GM23338 (cell line): ENCODE results near the gene ACSM2A. TPM values are rescaled to one million over a fixed set of nuclear protein-coding genes. Genes with fewer than 3 reads are reported as not detected.
"Not testable (repeated sequence)": the region's sequence is repeated elsewhere in the genome, so short reads cannot be mapped to it uniquely, and the experiment has no call there.

Source experiments
- ATAC-seq: fragments of 200-7000 bp; cut with Tn5 transposase; 3 replicates; pipeline ENCODE4 v1.9.1; 2020
- DNase-seq: peaks from one replicate; pipeline ENCODE4 v3.0.0-alpha.2; 2015; ENCODE audit warnings: low spot score
- H2AFZ ChIP-seq: fragments of 200-600 bp; sonication (generic); 2 replicates; pipeline ENCODE4 v1.8.0; 2016; ENCODE audit warnings: antibody characterized with exemption, mild to moderate bottlenecking, moderate library complexity
- H3F3A ChIP-seq: fragments of 200-600 bp; sonication (generic); replicated peaks from 2 replicates; pipeline ENCODE4 v1.8.0; 2017; ENCODE audit warnings: antibody characterized with exemption, mixed run types, low read depth
- H3K27ac ChIP-seq: fragments of 200-600 bp; sonication (generic); 2 replicates; pipeline ENCODE4 v1.6.1; 2016; ENCODE audit warnings: low read depth
- H3K27me3 ChIP-seq: fragments of 200-600 bp; sonication (generic); 2 replicates; pipeline ENCODE4 v1.8.0; 2016; ENCODE audit warnings: mild to moderate bottlenecking, mixed run types, moderate library complexity; ENCODE audit not compliant: insufficient read depth
- H3K36me3 ChIP-seq: fragments of 200-600 bp; sonication (generic); 2 replicates; pipeline ENCODE4 v1.8.0; 2016; ENCODE audit warnings: mild to moderate bottlenecking; ENCODE audit not compliant: insufficient read depth
- H3K4me1 ChIP-seq: fragments of 200-600 bp; sonication (generic); 2 replicates; pipeline ENCODE4 v1.8.0; 2016; ENCODE audit warnings: mild to moderate bottlenecking, moderate library complexity; ENCODE audit not compliant: insufficient read depth
- H3K4me2 ChIP-seq: fragments of 200-600 bp; sonication (generic); 2 replicates; pipeline ENCODE4 v1.7.1; 2017; ENCODE audit warnings: mixed run types
- H3K4me3 ChIP-seq: fragments of 200-600 bp; sonication (generic); 2 replicates; pipeline ENCODE4 v1.6.1; 2016; ENCODE audit warnings: mixed run types
- H3K79me2 ChIP-seq: fragments of 200-600 bp; sonication (generic); replicated peaks from 2 replicates; pipeline ENCODE4 v1.8.0; 2017; ENCODE audit warnings: mild to moderate bottlenecking; ENCODE audit not compliant: insufficient read depth
- H3K9me2 ChIP-seq: fragments of 200-600 bp; sonication (generic); 2 replicates; pipeline ENCODE4 v1.8.0; 2017; ENCODE audit not compliant: insufficient read depth
- H4K20me1 ChIP-seq: fragments of 200-600 bp; sonication (generic); replicated peaks from 2 replicates; pipeline ENCODE4 v1.8.0; 2017; ENCODE audit warnings: mild to moderate bottlenecking; ENCODE audit not compliant: insufficient read depth
- H3K27ac Mint-ChIP-seq: 2 replicates; pipeline ENCODE4 v1.8.0; 2020; ENCODE audit warnings: inconsistent platforms, mild to moderate bottlenecking, moderate library complexity, mixed read lengths
- H3K27me3 Mint-ChIP-seq: 3 replicates; pipeline ENCODE4 v1.8.0; 2022; ENCODE audit warnings: low read depth, mild to moderate bottlenecking, moderate library complexity, mixed read lengths, inconsistent platforms; ENCODE audit not compliant: insufficient read depth, poor library complexity
- H3K36me3 Mint-ChIP-seq: 3 replicates; pipeline ENCODE4 v1.8.0; 2021; ENCODE audit warnings: low read depth, mild to moderate bottlenecking, inconsistent platforms, moderate library complexity, mixed read lengths
- H3K4me1 Mint-ChIP-seq: 3 replicates; pipeline ENCODE4 v1.8.0; 2020; ENCODE audit warnings: mild to moderate bottlenecking, inconsistent platforms, mixed read lengths
- H3K4me3 Mint-ChIP-seq: 3 replicates; pipeline ENCODE4 v1.8.0; 2021; ENCODE audit warnings: moderate library complexity, mild to moderate bottlenecking, inconsistent platforms, mixed read lengths
- H3K9me3 Mint-ChIP-seq: 3 replicates; pipeline ENCODE4 v1.8.0; 2020; ENCODE audit warnings: moderate library complexity, mild to moderate bottlenecking, inconsistent platforms, mixed read lengths
- ETS1 ChIP-seq: IDR thresholded peaks from 2 replicates; pipeline ENCODE4 v1.6.1; 2016; ENCODE audit warnings: antibody characterized with exemption
- REST ChIP-seq: IDR thresholded peaks from one replicate; pipeline ENCODE4 v1.6.1; 2018; ENCODE audit warnings: antibody characterized with exemption; ENCODE audit not compliant: unreplicated experiment
- polyA plus RNA-seq: library from polyadenylated mRNA; unstranded; fragments of >200 nt; fragmentation: Nextera tagmentation; extraction: Ambion mirVana; gene quantifications from 2 replicates; pipeline ENCODE4 v1.2.1, GENCODE V29; 2016
- total RNA-seq: library from RNA; depleted of rRNA; stranded (reverse); fragments of >200 nt; shearing (Covaris generic); gene quantifications from 2 replicates; pipeline ENCODE4 v1.2.3, GENCODE V29; 2014

ACSM2A gene
- total and polyA plus RNA-seq, 2 experiments from 2014 or later = not detected

GRCh38 chr16:20419093-20419492, 32.2 kb upstream of the ACSM2A start:
- DNase-seq, H3F3A ChIP-seq, H3K27me3 Mint-ChIP-seq, H3K27ac Mint-ChIP-seq, H4K20me1 ChIP-seq, H3K4me1 ChIP-seq, H3K4me2 ChIP-seq, H3K36me3 Mint-ChIP-seq, H3K4me1 Mint-ChIP-seq, H3K79me2 ChIP-seq, H3K9me3 Mint-ChIP-seq, H3K36me3 ChIP-seq, H2AFZ ChIP-seq, H3K4me3 ChIP-seq, H3K4me3 Mint-ChIP-seq, H3K9me2 ChIP-seq, ATAC-seq, H3K27ac ChIP-seq, H3K27me3 ChIP-seq: not testable (repeated sequence)

GRCh38 chr16:20421748-20422147, 29.6 kb upstream of the ACSM2A start:
- H3K4me3 Mint-ChIP-seq, H3K27me3 Mint-ChIP-seq, H4K20me1 ChIP-seq, H3K27ac Mint-ChIP-seq, H3K27ac ChIP-seq, ATAC-seq, H3K4me1 Mint-ChIP-seq, H3F3A ChIP-seq, H3K27me3 ChIP-seq, H3K4me2 ChIP-seq, H3K9me2 ChIP-seq, H3K36me3 ChIP-seq, H3K4me3 ChIP-seq, H3K9me3 Mint-ChIP-seq, H3K36me3 Mint-ChIP-seq, H3K4me1 ChIP-seq, H3K79me2 ChIP-seq, H2AFZ ChIP-seq, DNase-seq: not testable (repeated sequence)

GRCh38 chr16:20423772-20424128, 27.6 kb upstream of the ACSM2A start:
- not testable (repeated sequence) for H3K36me3 ChIP-seq, H3K79me2 ChIP-seq, H3K4me3 ChIP-seq, H2AFZ ChIP-seq, H3K36me3 Mint-ChIP-seq, H3K4me1 Mint-ChIP-seq, DNase-seq, H3K4me3 Mint-ChIP-seq, ATAC-seq, H3K9me2 ChIP-seq, H3K4me1 ChIP-seq, H4K20me1 ChIP-seq, H3K4me2 ChIP-seq, H3F3A ChIP-seq, H3K27ac ChIP-seq, H3K27me3 ChIP-seq, H3K27me3 Mint-ChIP-seq, H3K27ac Mint-ChIP-seq, H3K9me3 Mint-ChIP-seq

GRCh38 chr16:20424129-20424866, 27.0 kb upstream of the ACSM2A start:
- DNase-seq (no peak), ATAC-seq (no peak)
- Histone ChIP-seq H3K4me2 (no peak overlapping the region), H3K4me3 (no peak overlapping the region), H3K4me1 (no peaks in the 10 kb centered on the region), H3K36me3 (no peaks in the 10 kb centered on the region), H3F3A (no peaks in the 10 kb centered on the region), H3K27me3 (no peaks in the 10 kb centered on the region), H3K27ac (no peak overlapping the region), H4K20me1 (no peaks in the 10 kb centered on the region), H3K79me2 (no peaks in the 10 kb centered on the region), H2AFZ (no peak overlapping the region), H3K9me2 (no peaks in the 10 kb centered on the region)
- TF ChIP-seq ETS1 (no peak), REST (peak; percentile 42)
- H3K36me3 Mint-ChIP-seq = no peaks in the 10 kb centered on the region; the same call in 2 of the 3 replicates
- no peaks in the 10 kb centered on the region; the same call in 2 of the 3 replicates for H3K9me3 Mint-ChIP-seq
- H3K4me1 Mint-ChIP-seq = no peaks in the 10 kb centered on the region
- H3K4me3 Mint-ChIP-seq = no peak overlapping the region
- no peak overlapping the region for H3K27ac Mint-ChIP-seq
- H3K27me3 Mint-ChIP-seq = no peaks in the 10 kb centered on the region

GRCh38 chr16:20427401-20427797, 23.9 kb upstream of the ACSM2A start:
- H3K4me1 Mint-ChIP-seq, ATAC-seq, H3K4me3 ChIP-seq, H3K36me3 ChIP-seq, H3K4me3 Mint-ChIP-seq, H3K27me3 ChIP-seq, H3K79me2 ChIP-seq, H3K27ac ChIP-seq, H3K4me2 ChIP-seq, H3F3A ChIP-seq, H4K20me1 ChIP-seq, H3K9me2 ChIP-seq, H3K36me3 Mint-ChIP-seq, H3K27ac Mint-ChIP-seq, H3K4me1 ChIP-seq, H3K27me3 Mint-ChIP-seq, H2AFZ ChIP-seq, H3K9me3 Mint-ChIP-seq, DNase-seq: not testable (repeated sequence)
